GM15510 (cell line): ENCODE data around the gene AFDN.

Experiments used
- POLR2A ChIP-seq: IDR thresholded peaks from 3 replicates; pipeline ENCODE4 v1.6.1; 2011; ENCODE audit warnings: borderline replicate concordance; ENCODE audit not compliant: insufficient read length; ENCODE audit errors: extremely low read depth

Gene AFDN

DNA sequence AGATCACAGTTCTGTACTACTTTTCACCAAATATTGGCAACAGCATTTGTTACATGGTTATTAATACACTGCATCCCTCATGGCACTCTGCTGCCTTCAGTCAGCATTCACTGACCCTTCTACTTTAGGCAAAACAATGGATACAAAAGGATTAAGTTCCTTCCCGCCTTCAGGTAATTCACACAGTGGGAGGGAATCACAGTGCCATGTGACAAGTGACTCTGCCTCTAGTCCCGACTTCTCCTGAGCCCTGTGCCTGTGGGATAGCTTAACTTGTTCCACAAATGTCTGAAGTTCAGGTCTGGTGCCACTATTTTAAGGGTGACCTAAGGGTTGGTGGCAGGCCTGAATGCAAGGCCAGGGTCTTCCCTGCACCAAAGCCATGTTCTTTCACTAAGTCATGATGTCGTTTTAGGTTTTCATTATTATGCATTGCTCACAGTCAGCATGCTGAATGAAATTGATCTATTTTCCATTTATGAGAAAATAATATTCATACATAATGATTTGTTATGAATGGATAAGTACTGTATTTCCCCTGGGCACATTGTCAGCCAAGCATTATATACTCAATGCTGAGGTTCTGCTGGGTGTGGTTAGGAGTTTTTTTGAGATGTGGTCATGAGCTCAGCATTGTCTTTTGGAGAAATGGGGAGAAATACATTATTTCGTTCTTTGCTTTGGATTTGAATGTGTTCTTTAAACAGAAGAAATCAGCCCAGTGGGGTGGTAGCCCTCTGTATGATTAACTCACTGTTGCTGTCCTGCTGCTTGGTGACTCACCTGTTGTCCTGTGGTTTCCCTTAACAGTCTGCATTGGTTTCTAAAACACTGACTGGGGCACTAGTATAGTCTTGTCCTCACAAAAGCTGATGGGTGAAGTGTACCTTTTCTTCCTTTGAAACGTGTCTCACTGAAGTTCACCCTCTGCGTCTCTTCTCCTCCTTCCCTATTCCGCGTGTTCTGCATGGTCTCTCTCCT, 66.4 kb downstream of the AFDN start:
- TF ChIP-seq POLR2A: no peak

DNA sequence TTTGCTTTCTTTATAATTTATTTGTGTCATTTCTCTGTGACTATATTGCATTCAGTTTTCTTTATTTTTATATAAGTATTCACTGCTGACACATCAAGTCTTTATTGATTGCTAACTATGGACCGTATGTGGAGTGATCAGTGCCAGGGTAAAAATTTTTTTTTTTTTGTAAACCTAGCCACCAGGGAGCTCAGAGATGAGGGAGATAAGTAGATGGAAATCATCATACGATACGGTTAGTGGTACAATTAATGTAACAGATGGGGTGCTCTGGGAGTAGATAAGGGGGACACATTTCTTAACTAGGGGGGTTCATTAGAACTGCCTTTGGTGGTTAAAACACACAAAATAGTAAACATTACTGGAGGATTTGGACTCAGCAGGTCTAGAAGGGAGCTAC, 68.3 kb downstream of the AFDN start:
- no peak for TF ChIP-seq POLR2A

DNA sequence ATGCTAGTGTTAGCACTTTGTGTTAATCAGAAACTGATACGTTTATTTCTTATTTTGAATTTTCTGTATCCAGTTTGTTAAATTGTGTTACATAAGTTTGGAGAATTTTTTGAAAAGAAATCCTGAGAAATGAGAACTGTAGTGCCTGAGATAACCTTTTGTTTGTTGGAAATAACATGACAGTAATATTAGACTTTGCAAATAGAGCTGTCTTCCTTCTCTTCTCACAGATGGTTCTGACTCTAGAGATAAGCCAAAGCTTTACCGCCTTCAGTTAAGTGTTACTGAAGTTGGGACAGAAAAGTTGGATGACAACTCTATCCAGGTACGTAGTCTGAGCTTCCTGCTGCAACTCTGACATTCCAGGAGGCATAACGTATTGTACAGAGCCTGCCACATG, 69.9 kb downstream of the AFDN start:
- TF ChIP-seq POLR2A: no peak

DNA sequence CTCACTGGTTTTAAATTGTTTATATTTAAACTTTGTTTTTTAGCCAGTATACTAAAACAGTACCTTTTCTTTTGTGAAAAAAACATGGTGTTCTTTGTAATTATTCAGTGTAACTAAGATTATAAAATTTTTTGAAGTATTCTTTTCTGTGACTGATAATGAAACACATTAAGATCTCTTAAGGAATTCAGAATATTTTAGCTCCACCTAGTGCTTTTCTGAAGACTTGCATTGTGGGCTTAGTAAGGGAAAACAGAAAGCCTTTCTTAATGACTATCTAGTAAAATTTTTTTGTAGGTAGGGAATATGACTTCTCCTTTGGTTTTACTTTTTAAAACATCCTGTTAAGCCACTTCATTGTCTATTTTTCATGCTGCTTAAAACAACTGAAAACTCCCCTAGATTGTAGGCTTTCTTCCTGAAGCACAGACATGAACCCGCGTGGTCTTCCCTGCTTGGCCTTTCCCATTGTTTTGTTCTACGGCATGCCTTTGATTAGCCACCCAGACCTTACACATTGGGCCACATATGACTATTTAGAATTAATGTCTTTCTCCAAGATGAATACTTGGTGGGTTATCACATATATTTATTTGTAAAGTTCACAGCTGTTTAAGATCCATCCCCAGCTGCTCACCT, 72.1 kb downstream of the AFDN start:
- TF ChIP-seq POLR2A: no peak

DNA sequence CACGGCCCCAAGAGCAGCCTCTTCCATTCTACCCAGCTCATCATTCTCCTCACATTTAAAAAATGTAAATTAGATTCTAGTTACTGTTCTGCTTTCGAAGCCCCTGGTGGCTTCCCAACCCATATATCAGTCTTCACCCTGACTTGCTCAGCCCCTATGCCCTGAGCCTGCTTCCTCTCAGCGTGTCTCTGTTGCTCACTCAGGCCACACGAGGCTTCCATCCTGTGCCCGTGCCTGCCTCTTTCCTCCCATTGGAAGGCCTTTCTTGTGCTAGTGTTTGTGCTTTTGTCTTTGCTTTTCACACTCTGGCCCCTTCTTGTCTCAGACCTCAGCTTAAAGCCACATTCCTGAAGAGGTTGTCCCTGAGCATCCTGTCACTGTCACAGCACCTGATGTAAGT, 78.1 kb downstream of the AFDN start:
- TF ChIP-seq POLR2A: no peak

DNA sequence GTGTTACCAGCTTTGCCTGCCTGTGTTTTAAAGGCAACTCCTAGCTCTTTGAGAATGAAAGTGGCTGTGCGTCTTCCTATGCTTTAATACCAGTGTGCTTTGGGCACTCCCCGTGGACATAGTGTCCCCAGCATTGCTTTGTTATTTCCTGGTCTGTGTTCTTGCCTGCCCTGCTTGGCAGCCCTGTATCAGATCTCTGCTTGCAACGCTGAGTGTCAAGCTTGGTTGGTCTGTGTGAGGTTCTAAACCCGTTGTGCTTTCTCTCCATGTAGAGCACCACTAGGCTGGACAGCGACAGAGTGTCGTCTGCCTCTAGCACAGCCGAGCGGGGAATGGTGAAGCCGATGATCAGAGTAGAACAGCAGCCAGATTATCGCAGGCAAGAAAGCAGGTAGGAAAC, 80.2 kb downstream of the AFDN start:
- TF ChIP-seq POLR2A: no peak

DNA sequence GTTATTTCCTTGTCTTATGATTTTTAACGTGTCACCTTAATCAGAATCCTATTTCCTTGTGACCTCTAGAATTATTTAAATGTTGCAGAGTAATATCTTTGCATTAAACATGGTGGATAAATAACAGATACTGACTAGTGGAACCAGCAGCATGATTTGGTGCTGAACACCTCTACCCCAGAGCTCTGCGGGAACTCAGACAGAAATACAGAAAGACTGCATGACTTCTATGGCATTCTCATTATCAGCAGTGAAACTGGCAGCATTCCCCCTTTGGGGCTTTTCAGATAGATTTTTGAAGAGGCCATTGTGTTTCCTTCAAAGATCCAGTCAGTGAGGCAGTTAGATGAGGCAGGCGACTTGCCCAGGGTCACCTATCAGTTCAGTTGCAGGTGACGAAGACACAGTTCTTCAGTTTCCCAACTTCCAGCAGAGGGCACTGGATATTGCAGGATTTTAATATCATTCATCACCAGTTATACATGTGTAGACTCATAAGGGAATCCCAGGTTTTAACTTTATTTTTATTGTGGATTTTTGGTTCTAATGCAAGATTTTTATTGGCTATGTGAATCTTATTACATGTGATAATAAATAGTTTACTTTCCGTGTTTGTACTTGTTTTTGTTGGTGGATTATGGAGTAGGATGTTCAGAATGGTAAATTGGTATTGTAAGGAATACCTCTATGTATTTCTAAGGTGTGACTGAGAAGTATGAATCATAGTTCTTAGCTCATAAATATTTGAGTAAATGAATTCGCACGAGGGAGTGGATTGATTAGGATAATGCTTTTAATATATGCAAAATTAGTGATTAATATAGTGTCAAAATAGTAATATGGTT, 81.3 kb downstream of the AFDN start:
- no peak for TF ChIP-seq POLR2A

DNA sequence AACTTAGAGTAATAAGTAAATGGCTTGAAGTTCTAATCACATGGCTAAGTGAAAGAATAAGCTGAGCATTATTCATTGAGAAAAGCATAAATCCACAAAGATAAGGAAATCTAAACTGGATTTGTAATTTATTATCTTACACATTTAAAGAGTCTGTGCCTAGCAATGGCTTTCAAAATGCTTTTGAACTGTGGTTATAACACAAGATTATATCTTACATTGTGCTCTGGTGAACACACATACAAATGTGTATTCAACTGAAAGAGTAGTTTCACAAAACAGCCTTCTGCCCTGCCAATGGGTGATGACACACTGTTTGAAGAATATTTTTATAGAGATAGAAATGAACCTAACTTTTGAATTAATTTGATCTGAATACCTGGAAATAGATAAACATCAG, 83.3 kb downstream of the AFDN start:
- no peak for TF ChIP-seq POLR2A

DNA sequence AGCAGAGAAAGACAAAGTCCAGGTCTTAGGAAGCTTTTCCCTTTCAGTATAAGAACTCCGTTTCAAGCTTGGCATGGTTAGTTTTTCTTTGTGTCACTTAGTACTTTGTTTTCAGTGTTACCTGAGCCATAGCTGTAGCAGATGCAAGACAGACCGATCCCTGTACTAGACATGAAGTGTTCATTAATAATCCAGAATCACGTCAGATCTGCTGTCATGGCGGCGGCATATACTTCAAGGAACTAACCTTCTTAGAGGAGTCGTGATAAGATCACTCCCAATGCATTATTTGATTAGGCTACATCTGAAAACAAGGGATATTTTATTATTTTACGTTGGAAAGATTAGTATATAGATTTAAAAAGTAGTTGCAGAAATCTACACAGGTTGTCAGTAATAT, 83.9 kb downstream of the AFDN start:
- TF ChIP-seq POLR2A: no peak

DNA sequence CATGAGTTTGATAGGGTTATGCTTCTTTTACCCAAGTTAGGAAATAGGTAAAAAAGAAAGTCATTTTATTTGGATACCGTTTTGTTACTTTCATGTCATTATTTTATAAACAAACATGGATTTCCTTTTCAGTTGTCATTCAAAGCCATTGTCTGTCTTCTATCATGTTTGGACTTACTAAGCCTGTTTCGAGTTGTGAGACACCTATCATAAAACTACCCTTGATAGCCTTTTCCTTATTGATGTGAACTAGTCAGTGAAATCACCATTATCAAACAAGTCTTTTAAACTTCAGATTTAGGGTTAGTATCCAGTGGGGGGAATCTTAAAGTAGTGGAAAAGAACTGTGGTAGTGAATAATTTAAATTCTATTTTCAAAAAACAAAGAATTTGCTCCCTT, 85.8 kb downstream of the AFDN start:
- TF ChIP-seq POLR2A: no peak

DNA sequence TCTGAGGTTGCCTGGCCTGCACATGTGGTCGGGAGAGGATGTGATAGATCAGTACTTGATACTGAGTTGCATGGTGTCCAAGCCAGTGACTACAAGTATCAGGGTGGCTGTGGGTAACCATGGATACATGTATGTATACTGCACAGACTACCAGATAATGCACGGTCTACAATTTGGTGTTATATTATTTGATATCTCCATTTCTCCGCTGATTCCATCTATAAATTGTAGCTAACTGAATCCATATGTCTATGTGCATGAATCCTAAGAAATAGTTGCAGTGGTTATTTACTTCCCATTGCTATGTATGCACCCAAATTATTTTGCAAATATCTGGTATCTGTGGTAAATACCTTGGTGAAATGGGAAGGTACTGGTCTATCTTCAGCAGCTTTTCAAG, 87.0 kb downstream of the AFDN start:
- TF ChIP-seq POLR2A: no peak

DNA sequence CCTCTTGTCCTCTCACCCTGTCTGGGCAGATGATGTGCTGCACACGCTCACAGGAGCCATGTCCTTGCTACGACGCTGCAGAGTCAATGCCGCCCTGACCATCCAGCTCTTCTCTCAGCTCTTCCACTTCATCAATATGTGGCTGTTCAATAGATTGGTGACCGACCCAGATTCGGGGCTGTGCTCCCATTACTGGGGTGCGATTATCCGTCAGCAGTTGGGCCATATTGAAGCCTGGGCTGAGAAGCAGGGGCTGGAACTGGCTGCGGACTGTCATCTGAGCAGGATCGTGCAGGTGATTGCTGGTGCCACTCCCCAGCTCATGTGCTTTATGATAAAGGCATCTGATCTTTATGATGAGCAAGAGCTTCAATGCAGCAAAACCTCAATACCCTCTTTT, 88.4 kb downstream of the AFDN start:
- no peak for TF ChIP-seq POLR2A

DNA sequence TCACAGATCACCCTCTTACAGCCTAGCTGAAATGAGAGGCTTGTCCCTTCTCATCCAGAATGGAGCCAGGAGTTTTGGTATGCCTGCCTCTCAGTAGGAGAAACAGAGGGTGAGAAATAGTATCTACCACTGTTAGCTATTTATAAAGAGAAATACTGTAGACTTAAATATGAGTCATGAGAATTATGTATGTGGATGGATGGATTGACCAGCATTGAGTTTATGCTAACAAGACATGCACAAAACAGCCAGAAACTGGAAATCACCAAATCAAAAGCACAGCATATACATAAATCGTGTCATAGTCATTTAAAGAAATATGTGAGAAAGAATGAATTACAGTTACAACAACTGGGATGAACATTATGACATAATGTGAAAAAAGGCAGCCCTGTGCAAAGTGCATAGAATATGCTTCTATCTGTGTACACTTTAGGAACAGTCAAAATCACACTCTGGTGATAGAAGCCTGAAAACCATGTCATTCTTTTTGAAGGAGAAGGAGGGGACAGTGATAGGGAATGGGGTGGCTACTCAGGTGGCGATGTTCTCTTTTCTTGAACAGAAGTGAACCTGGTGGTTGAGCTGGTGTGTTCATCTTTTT, 90.9 kb downstream of the AFDN start:
- no peak for TF ChIP-seq POLR2A

DNA sequence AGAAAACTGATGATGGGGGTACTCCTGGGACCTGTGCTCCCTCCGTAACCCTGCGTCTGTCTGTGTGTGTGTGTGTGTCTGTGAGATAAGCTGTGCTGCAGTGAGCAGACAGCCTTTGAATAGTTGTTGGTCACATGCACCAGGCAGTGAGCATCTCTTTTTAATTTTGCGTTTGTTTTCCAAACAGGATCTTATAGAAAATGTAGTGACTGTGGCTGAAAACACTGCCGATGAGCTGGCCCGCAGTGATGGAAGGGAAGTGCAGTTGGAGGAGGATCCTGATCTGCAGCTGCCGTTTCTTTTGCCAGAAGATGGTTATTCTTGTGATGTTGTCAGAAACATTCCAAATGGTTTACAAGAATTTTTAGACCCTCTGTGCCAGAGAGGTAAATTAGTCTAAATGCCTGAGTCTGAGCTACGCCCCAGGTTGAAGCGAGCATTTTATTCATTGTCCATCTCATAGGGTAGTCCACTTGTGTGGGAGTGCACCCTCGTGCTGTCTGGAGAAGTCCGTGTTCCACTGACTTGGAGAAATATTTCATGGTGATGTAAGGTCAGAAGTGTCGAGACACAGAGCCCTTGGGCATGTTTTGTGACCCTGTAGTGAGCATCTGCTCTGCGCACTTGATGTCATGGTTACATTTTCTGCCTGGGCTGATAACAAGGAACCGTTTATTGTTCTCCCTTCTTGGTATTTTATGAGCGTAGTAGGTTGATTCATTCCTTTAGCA, 92.0 kb downstream of the AFDN start:
- TF ChIP-seq POLR2A: no peak
